Osteocyte (in vitro differentiated cells): Measurements from ENCODE around the gene NEK5. TPM values are rescaled to one million over a fixed set of nuclear protein-coding genes. Genes with fewer than 3 reads are reported as not detected.

Experiments used
- total RNA-seq: library from RNA; stranded (reverse); gene quantifications from 2 replicates; pipeline ENCODE4 v1.2.1, GENCODE V29; 2021

The NEK5 gene
- total RNA-seq, 1 donor from 2014 or later: 0.40 TPM

Other genes starting within 250 kb of the NEK5 start
- gene ATP7B, start 117.6 kb downstream of the NEK5 start, total RNA-seq: 8.6 and 10.4 TPM in 2 replicates
- 41.9 and 49.1 TPM in 2 replicates for gene ALG11, start 116.7 kb downstream of the NEK5 start, total RNA-seq
- gene UTP14C, start 104.4 kb downstream of the NEK5 start, total RNA-seq: 22.4 and 24.2 TPM in 2 replicates
- 19.9 and 23.6 TPM in 2 replicates for gene NEK3, start 30.5 kb upstream of the NEK5 start, total RNA-seq